ENCODE results near the gene BANF2. TPM values are rescaled to one million over a fixed set of nuclear protein-coding genes. Genes with fewer than 3 reads are reported as not detected.

Gene BANF2
- total RNA-seq, 1 experiment from 2014 or later, result not detected

DNA sequence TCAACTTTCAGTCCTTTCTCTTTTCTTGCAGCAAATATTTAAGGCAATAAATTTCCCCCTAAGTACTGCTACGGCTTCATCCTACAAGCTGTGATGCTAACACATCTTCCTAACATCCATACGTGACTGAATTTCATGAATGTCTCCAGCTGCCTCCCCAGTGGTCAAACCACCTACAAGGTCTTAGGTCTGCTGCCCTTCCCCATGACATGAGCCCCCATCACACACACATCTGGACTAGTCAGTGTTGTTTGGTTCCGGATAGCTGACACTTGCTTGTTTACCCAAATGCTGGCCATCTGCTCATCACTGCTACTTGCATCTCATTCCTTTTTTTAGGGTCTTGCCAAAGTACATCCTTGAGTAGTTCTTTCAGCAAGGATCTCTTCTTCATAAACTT, 32.3 kb upstream of the BANF2 start:
- H3K36me3 ChIP-seq (ENCODE audit: insufficient read depth, low read length, poor library complexity, severe bottlenecking), result peaks cover 9% of the 10 kb centered on the region
- H3K27me3 ChIP-seq (replicated peaks; ENCODE audit: insufficient read depth, low read depth, low read length, poor library complexity), result no peaks in the 10 kb centered on the region
- CTCF ChIA-PET, result no interaction called here
- TF ChIP-seq, protein P1, sequence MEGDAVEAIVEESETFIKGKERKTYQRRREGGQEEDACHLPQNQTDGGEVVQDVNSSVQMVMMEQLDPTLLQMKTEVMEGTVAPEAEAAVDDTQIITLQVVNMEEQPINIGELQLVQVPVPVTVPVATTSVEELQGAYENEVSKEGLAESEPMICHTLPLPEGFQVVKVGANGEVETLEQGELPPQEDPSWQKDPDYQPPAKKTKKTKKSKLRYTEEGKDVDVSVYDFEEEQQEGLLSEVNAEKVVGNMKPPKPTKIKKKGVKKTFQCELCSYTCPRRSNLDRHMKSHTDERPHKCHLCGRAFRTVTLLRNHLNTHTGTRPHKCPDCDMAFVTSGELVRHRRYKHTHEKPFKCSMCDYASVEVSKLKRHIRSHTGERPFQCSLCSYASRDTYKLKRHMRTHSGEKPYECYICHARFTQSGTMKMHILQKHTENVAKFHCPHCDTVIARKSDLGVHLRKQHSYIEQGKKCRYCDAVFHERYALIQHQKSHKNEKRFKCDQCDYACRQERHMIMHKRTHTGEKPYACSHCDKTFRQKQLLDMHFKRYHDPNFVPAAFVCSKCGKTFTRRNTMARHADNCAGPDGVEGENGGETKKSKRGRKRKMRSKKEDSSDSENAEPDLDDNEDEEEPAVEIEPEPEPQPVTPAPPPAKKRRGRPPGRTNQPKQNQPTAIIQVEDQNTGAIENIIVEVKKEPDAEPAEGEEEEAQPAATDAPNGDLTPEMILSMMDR (conservative IDR thresholded peaks at IDR 0.05; ENCODE audit: low read depth, low read length), result no peak
- TF ChIP-seq EZH2 (IDR thresholded peaks at IDR 0.05; ENCODE audit: borderline replicate concordance, low read depth, low read length, poor library complexity, severe bottlenecking), result no peak
- no peak overlapping the region for H3K27ac ChIP-seq (ENCODE audit: low read depth, low read length, poor library complexity, severe bottlenecking)
- intact Hi-C loops (cut with micrococcal nuclease; ENCODE audit: unreplicated experiment), result loop anchor here (10.0 kb wide), 1 partner anchor 327 kb away; no protein-coding TSS in a partner anchor
- POLR2A ChIA-PET (ENCODE audit: low non-redundant PET), result no interaction called here
- H3K4me3 ChIP-seq (ENCODE audit: low read depth, low read length, poor library complexity, severe bottlenecking), result no peak overlapping the region
- no peak for DNase-seq (ENCODE audit: low spot score)
- no TSS peak for BruUV-seq (replicated peaks)
- H3K9me3 ChIP-seq (ENCODE audit: low read depth, low read length, poor library complexity, severe bottlenecking), result no peaks in the 10 kb centered on the region
- H3K4me1 ChIP-seq (ENCODE audit: insufficient read depth, low read length, poor library complexity, severe bottlenecking), result peaks cover 64% of the 10 kb centered on the region

- H3K4me1 ChIP-seq (ENCODE audit: insufficient read depth, low read length, poor library complexity, severe bottlenecking), result peaks cover 54% of the 10 kb centered on the region
- intact Hi-C loops (cut with micrococcal nuclease; ENCODE audit: unreplicated experiment), result loop anchor here (10.0 kb wide), 1 partner anchor 326 kb away; no protein-coding TSS in a partner anchor
- H3K27ac ChIP-seq (ENCODE audit: low read depth, low read length, poor library complexity, severe bottlenecking), result no peak overlapping the region
- POLR2A ChIA-PET (ENCODE audit: low non-redundant PET), result no interaction called here
- CTCF ChIA-PET, result no interaction called here
- DNase-seq (ENCODE audit: low spot score), result no peak
- H3K36me3 ChIP-seq (ENCODE audit: insufficient read depth, low read length, poor library complexity, severe bottlenecking), result peaks cover 9% of the 10 kb centered on the region
- H3K9me3 ChIP-seq (ENCODE audit: low read depth, low read length, poor library complexity, severe bottlenecking), result no peaks in the 10 kb centered on the region
- TF ChIP-seq, protein P1 (conservative IDR thresholded peaks at IDR 0.05; ENCODE audit: low read depth, low read length), result no peak
- no peak for TF ChIP-seq EZH2 (IDR thresholded peaks at IDR 0.05; ENCODE audit: borderline replicate concordance, low read depth, low read length, poor library complexity, severe bottlenecking)
- no peaks in the 10 kb centered on the region for H3K27me3 ChIP-seq (replicated peaks; ENCODE audit: insufficient read depth, low read depth, low read length, poor library complexity)
- BruUV-seq (replicated peaks), result no TSS peak
- H3K4me3 ChIP-seq (ENCODE audit: low read depth, low read length, poor library complexity, severe bottlenecking), result no peak overlapping the region
Observed at GRCh38 chr20:17668432-17668831, 31.3 kb upstream of the BANF2 start.

GRCh38 chr20:17669306-17669931, 30.3 kb upstream of the BANF2 start:
- POLR2A ChIA-PET (ENCODE audit: low non-redundant PET), result no interaction called here
- DNase-seq (ENCODE audit: low spot score), result no peak
- no peak overlapping the region for H3K27ac ChIP-seq (ENCODE audit: low read depth, low read length, poor library complexity, severe bottlenecking)
- BruUV-seq (replicated peaks), result no TSS peak
- H3K9me3 ChIP-seq (ENCODE audit: low read depth, low read length, poor library complexity, severe bottlenecking), result no peaks in the 10 kb centered on the region
- peaks cover 9% of the 10 kb centered on the region for H3K36me3 ChIP-seq (ENCODE audit: insufficient read depth, low read length, poor library complexity, severe bottlenecking)
- intact Hi-C loops (cut with micrococcal nuclease; ENCODE audit: unreplicated experiment), result loop anchor here (10.0 kb wide), 1 partner anchor 325 kb away; no protein-coding TSS in a partner anchor
- CTCF ChIA-PET, result no interaction called here
- H3K4me3 ChIP-seq (ENCODE audit: low read depth, low read length, poor library complexity, severe bottlenecking), result no peak overlapping the region
- H3K27me3 ChIP-seq (replicated peaks; ENCODE audit: insufficient read depth, low read depth, low read length, poor library complexity), result no peaks in the 10 kb centered on the region
- TF ChIP-seq EZH2 (IDR thresholded peaks at IDR 0.05; ENCODE audit: borderline replicate concordance, low read depth, low read length, poor library complexity, severe bottlenecking), result no peak
- TF ChIP-seq, protein P1 (conservative IDR thresholded peaks at IDR 0.05; ENCODE audit: low read depth, low read length), result no peak
- peaks cover 45% of the 10 kb centered on the region for H3K4me1 ChIP-seq (ENCODE audit: insufficient read depth, low read length, poor library complexity, severe bottlenecking)
